H1 (cell line): ENCODE measurements around the gene PCYT1A. TPM values are rescaled to one million over a fixed set of nuclear protein-coding genes. Genes with fewer than 3 reads are reported as not detected.

Experiments used
- CREB1 ChIP-seq: IDR thresholded peaks from 2 replicates; pipeline ENCODE4 v1.6.1; 2012; ENCODE audit warnings: inconsistent platforms
- FOSL1 ChIP-seq: IDR thresholded peaks from 2 replicates; pipeline ENCODE4 v1.6.1; 2011; ENCODE audit warnings: mild to moderate bottlenecking, low read depth, low read length, moderate library complexity; ENCODE audit not compliant: insufficient read depth
- HDAC6 ChIP-seq: IDR thresholded peaks from one replicate; pipeline ENCODE4 v1.7.1; 2012; ENCODE audit warnings: low read depth, mild to moderate bottlenecking, inconsistent platforms, low read length, moderate library complexity
- JUN ChIP-seq: IDR thresholded peaks from 2 replicates; pipeline ENCODE4 v1.6.1; 2011; ENCODE audit warnings: low read depth, mild to moderate bottlenecking, improper control_type of control experiment, low read length
- PHF8 ChIP-seq: fragments of 200-600 bp; sonication (generic); conservative IDR thresholded peaks from 2 replicates; pipeline ENCODE4 v1.7.1; 2012; ENCODE audit warnings: low read depth, mild to moderate bottlenecking, inconsistent platforms, low read length, moderate library complexity
- SUZ12 ChIP-seq: fragments of 200-600 bp; sonication (generic); IDR thresholded peaks from 2 replicates; pipeline ENCODE4 v1.6.1; 2012; ENCODE audit warnings: mild to moderate bottlenecking, inconsistent platforms, low read length, moderate library complexity, mixed read lengths
- polyA plus RNA-seq, 7 experiments: library from polyadenylated mRNA; depleted of rRNA in 3 of 7; stranded (reverse) in 5 of 7; unstranded in 2 of 7; fragments of >200 nt in 5 of 7; fragments of 200-250 nt in 2 of 7; gene quantifications; 1 replicate in 5 of 7; 2 replicates in 1 of 7; 4 replicates in 1 of 7; pipeline versions ENCODE4 v1.2.1 to v1.2.3, GENCODE V29; 2011 to 2013; ENCODE audit warnings: missing spikeins in 2 of 7, mixed read lengths in 2 of 7
- total RNA-seq: library from RNA; stranded (reverse); fragmentation: NEBNext Ultra II Directional; extraction: Animal tissue kit (Norgen Biotek cat#: 25700); gene quantifications from 2 replicates; pipeline ENCODE4 v1.2.1, GENCODE V29; 2021

The PCYT1A gene
- total and polyA plus RNA-seq, 2 of the 8 experiments (the other 6 are each of a cell fraction or from before 2014, with no cell fraction given) = 19.9 to 31.8 TPM

GRCh38 chr3:196232882-196233251 lies 54.7 kb downstream of the PCYT1A start (continued):
- TF ChIP-seq HDAC6 = no peak
- no peak for TF ChIP-seq PHF8
- TF ChIP-seq SUZ12 = no peak
- no peak for TF ChIP-seq JUN
- no peak for TF ChIP-seq CREB1
- no peak for TF ChIP-seq FOSL1
